PC-3 (cell line): ENCODE results near the gene ZMIZ1. TPM values are rescaled to one million over a fixed set of nuclear protein-coding genes. Genes with fewer than 3 reads are reported as not detected.

Source experiments
- ATAC-seq: fragments of 200-7000 bp; cut with Tn5 transposase; 2 replicates; pipeline ENCODE4 v1.9.1; 2020; ENCODE audit warnings: mild to moderate bottlenecking, moderate library complexity
- BruUV-seq: library from RNA; stranded (reverse); fragments of 400-500 nt; replicated peaks from 2 replicates; lab custom pipeline; 2021; lab: Mats Ljungman, UMichigan
- CTCF ChIA-PET: fragments of 300-600 bp; sonication (Branson Sonifier 250); formaldehyde crosslinking; loops from one replicate; lab custom pipeline; 2022; ENCODE audit warnings: antibody characterized with exemption; lab: Charles Lee
- POLR2A ChIA-PET: fragments of 300-600 bp; sonication (Branson Sonifier 250); formaldehyde crosslinking; loops from one replicate; lab custom pipeline; 2022; ENCODE audit warnings: antibody characterized with exemption; ENCODE audit not compliant: unreplicated experiment; lab: Charles Lee
- DNase-seq: peaks from one replicate; pipeline ENCODE4 v3.0.0-alpha.2; 2015
- H2AFZ ChIP-seq: fragments of 300-600 bp; sonication (generic); 2 replicates; pipeline ENCODE4 v1.6.0; 2016; ENCODE audit warnings: antibody characterized with exemption, low read length
- H3F3A ChIP-seq: fragments of 300-600 bp; sonication (generic); one replicate; pipeline ENCODE4 v1.6.0; 2017; ENCODE audit warnings: antibody characterized with exemption, low read length, control low read depth, mild to moderate bottlenecking; ENCODE audit not compliant: unreplicated experiment
- H3K27ac ChIP-seq: fragments of 300-600 bp; sonication (generic); 2 replicates; pipeline ENCODE4 v1.5.1; 2016; ENCODE audit warnings: mild to moderate bottlenecking, low read length
- H3K27me3 ChIP-seq: fragments of 300-600 bp; sonication (generic); 2 replicates; pipeline ENCODE4 v1.6.1; 2016; ENCODE audit warnings: low read length, mixed read lengths
- H3K36me3 ChIP-seq: fragments of 300-600 bp; sonication (generic); 2 replicates; pipeline ENCODE4 v1.6.1; 2016; ENCODE audit warnings: low read depth, mixed run types, low read length, mixed read lengths
- H3K4me1 ChIP-seq: fragments of 300-600 bp; sonication (generic); 2 replicates; pipeline ENCODE4 v1.5.1; 2016; ENCODE audit warnings: low read length; ENCODE audit not compliant: insufficient read depth
- H3K4me2 ChIP-seq: fragments of 300-600 bp; sonication (generic); 2 replicates; pipeline ENCODE4 v1.6.0; 2016; ENCODE audit warnings: low read length
- H3K4me3 ChIP-seq: fragments of 300-600 bp; sonication (generic); 2 replicates; pipeline ENCODE4 v1.5.1; 2016; ENCODE audit warnings: mild to moderate bottlenecking, low read length, mixed read lengths
- H3K79me2 ChIP-seq: fragments of 300-600 bp; sonication (generic); 2 replicates; pipeline ENCODE4 v1.6.1; 2017; ENCODE audit warnings: low read length, mixed read lengths
- H3K9ac ChIP-seq: fragments of 300-600 bp; sonication (generic); 2 replicates; pipeline ENCODE4 v1.6.0; 2016; ENCODE audit warnings: mild to moderate bottlenecking, low read length
- H3K9me2 ChIP-seq: fragments of 300-600 bp; sonication (generic); replicated peaks from 2 replicates; pipeline ENCODE4 v1.6.1; 2016; ENCODE audit warnings: mixed run types, low read length, mixed read lengths
- H3K9me3 ChIP-seq: fragments of 300-600 bp; sonication (generic); 2 replicates; pipeline ENCODE4 v1.6.1; 2016; ENCODE audit warnings: low read length, mixed read lengths
- H4K20me1 ChIP-seq: fragments of 300-600 bp; sonication (generic); 2 replicates; pipeline ENCODE4 v1.6.1; 2016; ENCODE audit warnings: low read length, mixed read lengths
- CTCF ChIP-seq: fragments of 300-600 bp; sonication (generic); conservative IDR thresholded peaks from 2 replicates; pipeline ENCODE4 v1.5.1; 2017; ENCODE audit warnings: antibody characterized with exemption, low read depth, mild to moderate bottlenecking, low read length
- EZH2 ChIP-seq: fragments of 300-600 bp; sonication (generic); IDR thresholded peaks from one replicate; pipeline ENCODE4 v1.6.1; 2017; ENCODE audit warnings: antibody characterized with exemption, mild to moderate bottlenecking, low read length; ENCODE audit not compliant: unreplicated experiment
- EZH2phosphoT487 ChIP-seq: fragments of 300-600 bp; sonication (generic); IDR thresholded peaks from 2 replicates; pipeline ENCODE4 v1.6.1; 2018; ENCODE audit warnings: mild to moderate bottlenecking, antibody characterized with exemption, low read length, borderline replicate concordance
- intact Hi-C: fragments of 100-400 bp; cut with micrococcal nuclease; formaldehyde crosslinking; loops from 2 replicates; pipeline ENCODE4 v1.9.0; 2023
- total RNA-seq: library from RNA; depleted of rRNA; stranded (reverse); fragments of >200 nt; gene quantifications from 2 replicates; pipeline ENCODE4 v1.2.3, GENCODE V29; 2014

The ZMIZ1 gene
- total RNA-seq, 1 experiment from 2014 or later = 55.4 TPM

- Histone ChIP-seq H3K4me1 (no peaks in the 10 kb centered on the region), H3K4me2 (no peak overlapping the region), H3F3A (no peaks in the 10 kb centered on the region), H3K4me3 (no peak overlapping the region), H4K20me1 (no peaks in the 10 kb centered on the region), H3K9me3 (no peaks in the 10 kb centered on the region), H3K79me2 (no peaks in the 10 kb centered on the region), H3K27me3 (no peaks in the 10 kb centered on the region), H3K9ac (no peak overlapping the region), H3K27ac (no peak overlapping the region), H3K36me3 (no peaks in the 10 kb centered on the region), H3K9me2 (no peaks in the 10 kb centered on the region), H2AFZ (no peak overlapping the region)
- CTCF ChIA-PET = interaction anchor here (0.6 kb wide), 1 partner anchor 172 kb away, joined by 4 read pairs; no protein-coding TSS in a partner anchor
- no peak for DNase-seq
- intact Hi-C loops = no loop called here
- BruUV-seq = no TSS peak
- TF ChIP-seq CTCF (no peak), EZH2phosphoT487 (no peak), EZH2 (no peak)
- no peak for ATAC-seq
- POLR2A ChIA-PET = interaction anchor here (0.6 kb wide), 1 partner anchor 294 kb away, joined by 4 read pairs; no protein-coding TSS in a partner anchor
Observed at GRCh38 chr10:79023240-79024162, 45.3 kb upstream of the ZMIZ1 start.

GRCh38 chr10:79024296-79024695 is 44.5 kb upstream of the ZMIZ1 start:
- TF ChIP-seq EZH2phosphoT487 = no peak
- TF ChIP-seq EZH2 = no peak
- no peak for TF ChIP-seq CTCF
- H3K36me3 ChIP-seq = no peaks in the 10 kb centered on the region
- no peaks in the 10 kb centered on the region for H3F3A ChIP-seq
- no peak overlapping the region for H3K27ac ChIP-seq
- ATAC-seq (no peak), DNase-seq (no peak)
- no peak overlapping the region for H2AFZ ChIP-seq
- intact Hi-C loops = no loop called here
- no peaks in the 10 kb centered on the region for H3K4me1 ChIP-seq
- H3K9me2 ChIP-seq = no peaks in the 10 kb centered on the region
- no peak overlapping the region for H3K4me3 ChIP-seq
- CTCF ChIA-PET = no interaction called here
- no peak overlapping the region for H3K9ac ChIP-seq
- no peaks in the 10 kb centered on the region for H4K20me1 ChIP-seq
- POLR2A ChIA-PET = no interaction called here
- no TSS peak for BruUV-seq
- no peaks in the 10 kb centered on the region for H3K9me3 ChIP-seq
- H3K27me3 ChIP-seq = no peaks in the 10 kb centered on the region
- no peak overlapping the region for H3K4me2 ChIP-seq
- no peaks in the 10 kb centered on the region for H3K79me2 ChIP-seq

GRCh38 chr10:79024720-79025198 is 44.0 kb upstream of the ZMIZ1 start:
- H3K36me3 ChIP-seq = no peaks in the 10 kb centered on the region
- H4K20me1 ChIP-seq = no peaks in the 10 kb centered on the region
- TF ChIP-seq EZH2 (no peak), CTCF (no peak)
- H3F3A ChIP-seq = no peaks in the 10 kb centered on the region
- no TSS peak for BruUV-seq
- no peaks in the 10 kb centered on the region for H3K9me3 ChIP-seq
- H3K9me2 ChIP-seq = no peaks in the 10 kb centered on the region
- no peak overlapping the region for H3K27ac ChIP-seq
- H3K4me1 ChIP-seq = no peaks in the 10 kb centered on the region
- no peak overlapping the region for H3K9ac ChIP-seq
- H2AFZ ChIP-seq = no peak overlapping the region
- H3K27me3 ChIP-seq = peaks cover 4% of the 10 kb centered on the region
- ChIA-PET CTCF (no interaction called here), POLR2A (no interaction called here)
- no peak overlapping the region for H3K4me2 ChIP-seq
- H3K79me2 ChIP-seq = no peaks in the 10 kb centered on the region
- DNase-seq (no peak), ATAC-seq (no peak)
- no peak overlapping the region for H3K4me3 ChIP-seq
- intact Hi-C loops = no loop called here
